Measurements from ENCODE around the gene PSMD3.
"Not testable (repeated sequence)": the region's sequence is repeated elsewhere in the genome, so short reads cannot be mapped to it uniquely, and the experiment has no call there.

Gene PSMD3

GRCh38 chr17:40000161-40000560 is 19.6 kb downstream of the PSMD3 start:
- DNase-seq = no peak

GRCh38 chr17:40001335-40001734 is 20.7 kb downstream of the PSMD3 start:
- not testable (repeated sequence) for DNase-seq

GRCh38 chr17:40004072-40004471 is 23.5 kb downstream of the PSMD3 start:
- DNase-seq = no peak

GRCh38 chr17:40004712-40005111 is 24.1 kb downstream of the PSMD3 start:
- DNase-seq = no peak

- no peak for DNase-seq
Measured at GRCh38 chr17:40005520-40005919, 24.9 kb downstream of the PSMD3 start.

GRCh38 chr17:40010946-40011500 is 30.4 kb downstream of the PSMD3 start:
- DNase-seq = not testable (repeated sequence)

GRCh38 chr17:40012017-40012647 is 31.5 kb downstream of the PSMD3 start:
- DNase-seq = not testable (repeated sequence)

- DNase-seq = no peak
Measured at GRCh38 chr17:40014375-40014980, 33.9 kb downstream of the PSMD3 start.

GRCh38 chr17:40015005-40015997 is 34.7 kb downstream of the PSMD3 start, which contains the start of gene CSF3:
Gene CSF3 (plus strand): TSS chr17:40015440. CDS start chr17:40015475, 35 bp downstream.
- DNase-seq = no peak

GRCh38 chr17:40015998-40016985 is 35.7 kb downstream of the PSMD3 start:
- DNase-seq = no peak

GRCh38 chr17:40017422-40018080 is 36.9 kb downstream of the PSMD3 start:
- DNase-seq = no peak

- no peak for DNase-seq
Measured at GRCh38 chr17:40018211-40019121, 37.9 kb downstream of the PSMD3 start.

GRCh38 chr17:40019140-40019991 is 38.8 kb downstream of the PSMD3 start:
- DNase-seq = no peak

- DNase-seq = no peak
Measured at GRCh38 chr17:40020146-40020545, 39.5 kb downstream of the PSMD3 start.

GRCh38 chr17:40021451-40021971 is 40.9 kb downstream of the PSMD3 start:
- no peak for DNase-seq

GRCh38 chr17:40022497-40022896 is 41.9 kb downstream of the PSMD3 start:
- no peak for DNase-seq

GRCh38 chr17:40022961-40023541 is 42.4 kb downstream of the PSMD3 start:
- DNase-seq = no peak

GRCh38 chr17:40023590-40024292 is 43.1 kb downstream of the PSMD3 start:
- no peak for DNase-seq

Data from activated CD4-positive, CD25-positive, alpha-beta regulatory T cell treated with anti-CD3 and anti-CD28 coated beads, Interleukin-2, amount 50 U/mL, for 72 hours (primary cell).